Natural killer cell treated with Interleukin-12 subunit alpha and Interleukin-12 subunit beta and Interleukin-15 and Interleukin-18, amount 100 ng/mL, for 72 hours (primary cell): Measurements from ENCODE around the gene MYL1. TPM values are rescaled to one million over a fixed set of nuclear protein-coding genes. Genes with fewer than 3 reads are reported as not detected.

ENCODE experiments used
- ATAC-seq, 2 donors: fragments of 150-1000 bp; cut with Tn5 transposase in 1 of 2; sonication (Bioruptor Pico), chemical (Tn5 transposase) in 1 of 2; 2 replicates each; pipeline ENCODE4 v1.10.0; 2021
- DNase-seq: peaks from one replicate; pipeline ENCODE4 v3.0.0; 2022; ENCODE audit warnings: low spot score
- H3K27ac Mint-ChIP-seq, 2 donors: 1 replicate in 1 of 2; 2 replicates in 1 of 2; pipeline ENCODE4 v1.8.0; 2022; ENCODE audit warnings: mixed read lengths in 2 of 2, mild to moderate bottlenecking in 1 of 2, moderate library complexity in 1 of 2
- H3K27me3 Mint-ChIP-seq, 2 donors: 1 replicate in 1 of 2; 2 replicates in 1 of 2; pipeline ENCODE4 v1.8.0; 2022; ENCODE audit warnings: mixed read lengths in 2 of 2
- H3K36me3 Mint-ChIP-seq: one replicate; pipeline ENCODE4 v1.8.0; 2022; ENCODE audit warnings: mixed read lengths
- H3K4me1 Mint-ChIP-seq, 2 donors: 1 replicate in 1 of 2; 2 replicates in 1 of 2; pipeline ENCODE4 v1.8.0; 2022; ENCODE audit warnings: low read depth in 2 of 2, mixed read lengths in 2 of 2, mild to moderate bottlenecking in 1 of 2
- H3K4me3 Mint-ChIP-seq: one replicate; pipeline ENCODE4 v1.8.0; 2022; ENCODE audit warnings: mixed read lengths
- H3K9me3 Mint-ChIP-seq: 2 replicates; pipeline ENCODE4 v1.8.0; 2022; ENCODE audit warnings: mixed read lengths
- total RNA-seq, 2 donors: library from RNA; stranded (reverse); gene quantifications; one replicate each; pipeline ENCODE4 v1.2.3, GENCODE V29; 2022

Gene MYL1
- total RNA-seq, 2 donors from 2014 or later, result not detected

DNA sequence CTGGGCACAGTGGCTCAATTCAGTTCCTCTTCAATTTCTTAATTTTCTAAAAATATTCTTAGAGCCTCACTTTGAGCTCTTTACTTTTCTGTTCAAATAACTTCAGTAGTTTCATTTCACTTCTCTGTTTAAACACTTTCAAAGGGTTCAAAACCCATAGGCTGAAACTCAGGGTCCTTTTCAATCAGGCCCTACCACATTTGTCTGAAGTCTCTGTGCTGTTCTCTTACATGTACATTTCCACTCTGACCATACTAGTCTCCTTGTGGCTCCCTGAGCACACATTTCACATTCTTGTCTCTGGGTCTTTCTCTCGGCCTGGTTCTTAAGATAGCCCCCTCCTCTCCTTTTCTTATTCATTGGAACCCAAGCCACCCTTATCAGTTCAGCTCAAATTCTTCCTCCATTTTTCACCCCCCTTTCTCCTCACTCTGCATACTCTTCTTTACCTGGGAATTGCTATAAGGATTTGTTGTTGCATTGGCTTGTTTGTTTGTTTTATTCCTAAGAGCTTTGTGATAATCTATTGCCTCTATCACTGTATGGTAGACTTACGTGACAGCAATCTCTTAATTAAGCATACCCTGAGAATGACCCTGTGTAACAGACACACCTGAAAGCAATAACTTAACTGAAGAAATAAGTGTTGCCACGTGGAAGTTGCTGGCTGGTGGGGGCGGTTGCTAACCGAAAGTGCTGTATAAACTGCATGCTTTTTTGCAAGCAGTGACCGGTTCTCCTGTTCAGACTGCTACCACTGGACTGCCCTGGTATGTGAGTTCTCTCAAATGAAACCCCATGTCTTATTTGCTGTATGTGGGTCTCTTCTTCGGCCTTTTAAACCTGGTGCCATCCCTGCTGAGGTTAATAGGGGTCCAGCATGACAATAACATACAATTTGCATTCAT lies 62.0 kb downstream of the MYL1 start:
- no peak overlapping the region for H3K4me3 Mint-ChIP-seq
- no peaks in the 10 kb centered on the region for H3K9me3 Mint-ChIP-seq
- H3K36me3 Mint-ChIP-seq, result no peaks in the 10 kb centered on the region
- no peak for ATAC-seq
- no peaks in the 10 kb centered on the region for H3K4me1 Mint-ChIP-seq
- no peak overlapping the region for H3K27ac Mint-ChIP-seq
- DNase-seq, result no peak
- peaks cover 0 to 3% of the 10 kb centered on the region in 2 donors for H3K27me3 Mint-ChIP-seq

DNA sequence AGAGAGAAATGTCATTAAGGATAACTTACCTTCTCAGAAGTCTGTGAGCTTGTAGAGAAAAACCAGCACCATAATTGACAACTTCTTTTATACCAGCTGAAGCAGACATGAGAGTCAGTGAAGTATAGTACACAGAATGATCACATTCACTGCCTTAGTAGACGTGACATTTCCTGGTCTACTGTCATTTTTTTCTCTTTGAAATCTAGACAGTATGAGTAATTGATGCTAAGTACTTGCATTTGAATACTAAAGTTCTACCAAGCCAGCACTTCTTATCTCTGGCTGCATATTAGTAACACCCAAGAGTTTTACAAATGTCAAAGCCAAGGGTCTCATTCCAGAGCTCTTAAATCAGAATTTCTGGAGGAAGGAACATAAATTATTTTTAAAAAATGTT lies 64.4 kb downstream of the MYL1 start:
- ATAC-seq, result no peak
- no peaks in the 10 kb centered on the region for H3K4me1 Mint-ChIP-seq
- H3K27ac Mint-ChIP-seq, result no peak overlapping the region
- H3K36me3 Mint-ChIP-seq, result no peaks in the 10 kb centered on the region
- no peaks in the 10 kb centered on the region for H3K9me3 Mint-ChIP-seq
- H3K4me3 Mint-ChIP-seq, result no peak overlapping the region
- peaks cover 0 to 3% of the 10 kb centered on the region in 2 donors for H3K27me3 Mint-ChIP-seq
- no peak for DNase-seq

Other genes starting within 250 kb of the MYL1 start
- gene KANSL1L, start 143.8 kb downstream of the MYL1 start, total RNA-seq, result 1 to 10 TPM; 7.5 to 9.2 TPM
- gene ACADL, start 89.7 kb downstream of the MYL1 start, total RNA-seq, result not detected
- 10 to 100 TPM; 19.2 to 23.2 TPM for gene LANCL1, start 161.6 kb upstream of the MYL1 start, total RNA-seq
- gene CPS1, start 241.4 kb upstream of the MYL1 start, total RNA-seq, result 1 to 10 TPM in 1 of 2 donors, under 1 TPM in 1; 0.05 to 1.8 TPM